H54 (cell line): ENCODE measurements around the gene KCNQ1.

Experiments
- DNase-seq: peaks from one replicate; pipeline ENCODE4 v3.0.0; 2011; ENCODE audit warnings: low spot score, mixed read lengths; ENCODE audit not compliant: insufficient read length
- FAIRE-seq: peaks from 3 replicates; lab custom pipeline; 2011; peaks lifted over from hg19 to GRCh38; lab: Jason Lieb, UNC
- POLR2A ChIP-seq: IDR thresholded peaks from 2 replicates; pipeline ENCODE4 v1.6.1; 2011; ENCODE audit warnings: low read depth, mild to moderate bottlenecking, low read length

KCNQ1 gene

GRCh38 chr11:2460540-2461252 is 15.9 kb downstream of the KCNQ1 start:
- no peak for FAIRE-seq
- DNase-seq: no peak
- TF ChIP-seq POLR2A: no peak

- FAIRE-seq (no peak), DNase-seq (no peak)
- TF ChIP-seq POLR2A: no peak
These were observed 16.6 kb downstream of the KCNQ1 start for GRCh38 chr11:2461253-2461955.

- no peak for TF ChIP-seq POLR2A
- DNase-seq: no peak
These were observed 17.2 kb downstream of the KCNQ1 start for GRCh38 chr11:2461956-2462542.

GRCh38 chr11:2462543-2462985 is 17.8 kb downstream of the KCNQ1 start:
- no peak for TF ChIP-seq POLR2A
- FAIRE-seq (no peak), DNase-seq (no peak)

More at GRCh38 chr11:2461956-2462542, 17.2 kb downstream of the KCNQ1 start:
- no peak for FAIRE-seq

- FAIRE-seq (no peak), DNase-seq (no peak)
- TF ChIP-seq POLR2A: no peak
These were observed 18.4 kb downstream of the KCNQ1 start for GRCh38 chr11:2462986-2463765.

- TF ChIP-seq POLR2A: no peak
- DNase-seq: no peak
- no peak for FAIRE-seq
These were observed 19.0 kb downstream of the KCNQ1 start for GRCh38 chr11:2463766-2464277.

- no peak for TF ChIP-seq POLR2A
- DNase-seq (no peak), FAIRE-seq (no peak)
These were observed 19.8 kb downstream of the KCNQ1 start for GRCh38 chr11:2464451-2465165.

GRCh38 chr11:2465202-2466068 is 20.6 kb downstream of the KCNQ1 start:
- FAIRE-seq: no peak
- TF ChIP-seq POLR2A: no peak
- no peak for DNase-seq

GRCh38 chr11:2466069-2466801 is 21.4 kb downstream of the KCNQ1 start:
- no peak for FAIRE-seq
- DNase-seq: no peak
- no peak for TF ChIP-seq POLR2A

GRCh38 chr11:2466869-2467694 is 22.3 kb downstream of the KCNQ1 start:
- TF ChIP-seq POLR2A: no peak
- FAIRE-seq: no peak
- no peak for DNase-seq

- DNase-seq (no peak), FAIRE-seq (no peak)
- TF ChIP-seq POLR2A: no peak
These were observed 22.9 kb downstream of the KCNQ1 start for GRCh38 chr11:2467695-2468055.
